Measurements from ENCODE around the gene XRCC6.
"Not testable (repeated sequence)": the region's sequence is repeated elsewhere in the genome, so short reads cannot be mapped to it uniquely, and the experiment has no call there.

Gene XRCC6

DNA sequence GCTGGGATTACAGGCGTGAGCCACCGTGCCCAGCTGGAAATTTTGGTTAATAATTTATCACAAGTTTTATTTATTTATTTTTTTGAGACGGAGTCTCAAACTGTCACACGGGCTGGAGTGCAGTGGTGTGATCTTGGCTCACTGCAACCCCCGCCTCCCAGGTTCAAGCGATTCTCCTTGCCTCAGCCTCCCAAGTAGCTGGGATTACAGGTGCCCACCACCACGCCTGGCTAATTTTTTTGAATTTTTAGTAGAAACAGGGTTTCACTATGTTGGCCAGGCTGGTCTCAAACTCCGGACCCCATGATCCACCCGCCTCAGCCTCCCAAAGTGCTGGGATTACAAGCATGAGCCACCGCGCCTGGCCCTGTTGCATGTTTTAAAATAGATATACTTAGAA is 65.8 kb downstream of the XRCC6 start:
- not testable (repeated sequence) for DNase-seq (ENCODE audit: low read depth in 2 of 2)

DNA sequence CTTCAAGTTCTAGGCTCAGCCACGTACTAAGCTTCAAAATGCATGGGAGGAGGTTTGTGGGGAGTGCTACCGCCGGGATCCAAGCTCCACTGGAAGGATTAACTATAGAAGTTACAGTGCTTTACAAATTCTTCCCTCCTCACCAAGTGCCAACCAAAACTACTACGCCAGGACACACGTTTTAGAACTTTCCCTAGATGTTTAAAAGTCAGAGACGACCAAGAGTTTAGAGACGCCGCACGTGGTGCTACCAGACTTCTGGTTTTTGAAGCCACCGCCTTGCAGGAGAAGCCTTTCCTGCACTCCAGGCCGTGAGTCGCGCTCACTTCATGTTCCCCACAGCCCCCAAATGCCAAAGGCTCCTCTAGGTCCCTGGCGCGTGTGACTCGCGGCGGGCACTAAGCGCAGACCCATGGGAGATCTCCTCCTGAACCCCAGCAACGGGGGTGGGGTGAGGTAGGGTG is 66.8 kb downstream of the XRCC6 start:
- no peak for DNase-seq (ENCODE audit: low read depth in 2 of 2)

DNA sequence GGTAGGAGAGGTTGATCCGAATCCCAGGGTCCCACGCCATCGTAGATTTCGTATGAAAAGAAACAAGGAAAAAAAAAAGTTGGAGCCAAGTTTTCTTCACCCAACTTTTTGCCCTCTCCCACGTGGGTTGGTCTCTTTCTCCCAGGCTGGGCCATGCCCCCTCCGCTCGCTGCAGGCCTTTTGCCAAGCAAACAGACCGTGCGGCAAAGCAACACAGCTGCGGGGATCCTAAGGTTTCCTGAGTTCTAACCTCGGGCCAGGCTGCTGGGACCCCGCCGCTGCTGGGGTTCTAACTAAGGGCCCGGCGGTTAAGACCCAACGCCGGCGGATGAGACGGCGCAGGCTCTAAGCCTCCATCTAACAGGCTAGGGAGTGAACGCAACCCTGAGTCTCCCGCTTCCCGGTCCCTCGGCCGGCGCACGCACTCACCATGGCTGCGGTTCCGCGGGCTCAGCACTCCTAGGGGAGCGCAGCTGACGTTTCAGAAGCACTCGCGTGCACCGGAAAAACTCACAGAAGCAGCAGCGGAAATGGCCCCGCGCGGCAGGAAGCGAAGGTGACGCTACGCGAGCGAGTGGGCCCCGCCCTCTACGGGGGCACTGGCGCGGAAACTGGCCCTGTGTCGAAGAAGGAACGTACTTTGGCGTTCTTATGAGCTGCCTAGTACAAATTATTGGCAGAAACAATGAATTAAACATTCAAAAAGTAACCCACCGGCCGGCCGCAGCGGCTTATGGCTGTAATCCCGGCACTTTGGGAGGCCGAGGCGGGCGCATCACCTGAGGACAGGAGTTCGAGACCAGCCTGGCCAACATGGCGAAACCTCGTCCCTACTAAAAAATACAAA is 67.5 kb downstream of the XRCC6 start, which contains the start of gene SNU13:
TSS of gene SNU13 (minus strand) at position 503 of the 847 bp plus-strand sequence. CDS start at position 432, 71 bp downstream.
- peak; percentile 90 for DNase-seq (ENCODE audit: low read depth in 2 of 2)

DNA sequence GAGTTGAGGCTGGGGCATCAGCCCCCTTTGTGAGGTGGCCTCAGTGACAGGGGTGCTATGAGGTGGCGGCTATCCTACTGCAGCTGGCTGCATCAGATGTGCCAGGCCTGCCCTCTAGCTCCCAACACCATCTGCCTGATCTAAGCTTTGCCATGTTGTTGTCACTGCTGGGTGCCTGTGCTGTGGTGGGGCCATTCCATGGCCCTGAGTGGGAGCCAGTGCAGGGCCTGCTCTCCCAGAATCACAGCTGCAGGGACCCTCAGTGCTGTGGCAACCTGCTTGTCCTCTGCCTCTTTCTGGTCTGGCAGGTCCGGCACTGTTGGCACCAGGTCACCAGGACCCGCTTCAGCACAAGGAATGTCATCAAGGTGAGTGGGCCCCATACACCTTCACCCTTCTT is 69.4 kb downstream of the XRCC6 start:
- no peak for DNase-seq (ENCODE audit: low read depth in 2 of 2)

DNA sequence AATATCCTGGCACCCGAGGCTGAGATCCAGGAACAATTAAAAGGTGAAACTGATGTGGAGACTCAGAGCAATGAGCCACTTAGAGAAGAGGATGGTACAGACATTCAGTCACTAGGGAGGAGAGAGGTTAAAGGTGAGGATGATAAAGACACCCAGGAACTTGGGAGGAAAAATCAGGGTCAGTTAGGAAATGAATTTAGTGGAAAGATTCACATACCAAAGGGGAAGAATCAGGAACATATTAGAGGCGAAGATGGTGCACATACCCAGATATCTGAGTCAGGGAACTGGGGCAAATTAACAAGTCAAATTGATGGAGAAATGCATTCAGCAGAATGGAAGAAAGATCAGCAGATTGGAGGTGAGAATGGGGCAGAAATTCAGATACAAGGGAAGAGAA is 74.1 kb downstream of the XRCC6 start:
- DNase-seq (ENCODE audit: low read depth in 2 of 2): no peak

DNA sequence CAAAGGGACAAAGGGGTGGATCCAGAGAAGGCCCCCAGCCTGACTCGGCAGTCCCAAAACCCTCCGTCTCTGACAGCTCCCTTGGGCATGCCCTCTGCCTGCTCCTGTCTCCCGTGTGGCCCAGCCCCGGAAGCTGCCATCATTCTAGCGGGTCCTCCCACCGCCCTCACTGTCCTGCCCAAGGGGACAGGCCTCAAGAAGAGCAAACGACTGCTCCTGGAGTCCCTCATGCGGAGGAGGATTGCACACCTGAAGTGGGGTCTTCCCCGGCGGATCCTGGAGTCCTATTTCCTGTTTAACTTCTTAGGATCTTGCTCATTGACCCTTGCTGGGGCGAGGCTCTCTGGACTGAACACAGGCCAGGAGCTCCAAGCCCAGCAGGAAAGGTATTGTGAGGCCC is 75.6 kb downstream of the XRCC6 start:
- DNase-seq (ENCODE audit: low read depth in 2 of 2): no peak

DNA sequence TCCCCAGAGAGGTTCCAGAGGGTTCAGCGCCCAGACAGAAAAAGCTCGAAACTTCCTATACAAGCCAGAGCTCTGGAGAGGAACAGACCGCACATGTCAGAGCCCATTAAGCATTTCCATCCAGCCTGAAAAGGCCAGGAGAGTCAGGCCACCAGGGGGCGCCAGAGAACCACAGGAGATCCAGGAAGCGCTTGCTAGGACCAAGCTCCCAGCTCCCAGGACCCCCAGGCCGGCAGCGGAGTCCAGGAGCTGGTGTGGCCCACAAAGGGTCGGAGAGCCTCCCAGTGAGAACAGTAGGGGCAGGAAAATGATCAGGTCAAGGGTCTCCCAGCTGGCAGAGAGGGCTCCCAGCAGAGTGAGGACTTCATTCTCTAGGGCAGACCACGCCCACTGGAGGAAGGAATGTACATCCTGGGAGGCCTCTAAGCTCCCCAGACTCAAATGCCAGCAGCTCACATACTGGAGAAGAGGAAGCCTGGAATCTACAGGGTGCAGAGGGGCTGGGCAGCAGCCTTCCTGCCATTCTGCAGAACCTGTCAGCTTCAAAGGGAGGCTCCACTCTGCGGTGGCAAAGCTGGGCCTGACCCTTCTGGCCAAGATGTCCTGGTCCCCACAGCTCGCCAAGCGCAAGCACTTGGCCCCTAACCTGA is 76.2 kb downstream of the XRCC6 start:
- DNase-seq (ENCODE audit: low read depth in 2 of 2): peak; percentile 83 to 97

DNA sequence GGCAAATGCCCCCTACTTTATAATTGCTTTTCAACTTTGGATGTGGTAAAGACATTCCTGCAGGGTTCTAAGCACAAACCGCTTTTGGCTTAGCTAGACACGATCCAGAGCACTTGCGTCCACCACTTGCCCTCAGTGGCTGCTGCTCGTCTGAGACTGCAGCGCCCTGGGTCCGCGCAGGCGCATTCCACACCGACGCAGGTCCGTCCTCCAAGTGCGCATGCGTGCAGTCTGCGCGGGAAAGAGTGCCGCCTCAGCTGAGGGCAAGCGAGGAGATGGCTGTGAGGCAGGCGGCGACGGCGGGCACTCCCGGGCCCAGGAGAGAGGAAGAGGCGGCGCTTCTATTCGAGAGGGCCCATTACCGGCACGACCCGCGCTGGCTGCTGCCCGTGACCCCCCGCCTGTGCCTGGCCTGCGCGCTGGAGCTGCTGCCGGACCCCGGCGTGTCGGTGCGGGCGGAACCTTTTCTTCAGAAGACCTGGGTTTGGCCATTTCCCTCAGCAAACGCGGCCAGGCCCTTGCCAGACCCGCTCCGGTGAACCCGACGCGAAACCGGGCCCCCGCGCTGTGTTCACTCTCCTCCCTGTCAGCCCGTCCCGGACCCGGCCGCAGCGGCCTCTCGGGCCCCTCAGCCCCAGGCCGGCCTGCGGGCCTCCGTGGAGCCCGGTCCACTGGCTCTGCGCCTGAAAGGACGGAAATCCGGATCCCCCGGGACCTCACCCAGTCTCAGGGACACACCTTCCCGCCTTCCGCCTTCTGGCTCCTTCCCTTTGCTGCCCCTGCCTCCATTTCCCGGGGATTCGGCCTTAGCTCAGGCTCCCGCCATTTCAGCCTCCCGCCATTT is 78.4 kb downstream of the XRCC6 start, which contains the start of gene MEI1:
TSS of gene MEI1 (plus strand) at position 240 of the 844 bp plus-strand sequence. CDS start at position 276, 36 bp downstream.
- DNase-seq (ENCODE audit: low read depth in 2 of 2): peak; percentile 88 to 91

DNA sequence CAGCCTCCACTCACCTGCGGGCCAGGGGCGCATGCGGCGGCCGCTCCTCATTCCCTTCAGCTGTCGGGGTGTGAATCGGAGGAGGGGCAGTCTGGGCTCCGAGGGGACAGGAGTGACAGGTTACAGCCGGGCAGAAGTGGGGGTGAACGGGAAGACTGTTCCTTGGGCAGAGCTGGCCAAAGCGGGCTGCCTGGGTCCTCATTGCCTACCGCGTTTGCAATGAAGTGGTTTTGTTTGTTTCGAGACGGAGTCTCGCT is 78.9 kb downstream of the XRCC6 start:
- no peak for DNase-seq (ENCODE audit: low read depth in 2 of 2)

DNA sequence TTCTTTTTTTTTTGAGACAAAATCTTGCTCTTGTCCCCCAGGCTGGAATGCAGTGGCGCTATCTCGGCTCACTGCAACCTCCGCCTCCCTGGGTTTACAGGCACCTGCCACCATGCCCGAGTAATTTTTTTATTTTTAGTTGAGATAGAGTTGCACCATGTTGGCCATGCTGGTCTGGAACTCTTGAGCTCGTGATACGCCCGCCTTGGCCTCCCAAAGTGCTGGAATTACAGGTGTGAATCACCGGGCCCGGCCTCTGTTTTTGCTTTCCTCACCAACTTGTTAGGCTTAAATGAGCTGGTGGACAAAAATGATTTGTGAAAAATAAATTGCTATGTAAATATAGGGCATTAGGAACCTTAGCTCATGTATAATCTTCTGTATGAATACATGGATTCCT is 81.7 kb downstream of the XRCC6 start:
- no peak for DNase-seq (ENCODE audit: low read depth in 2 of 2)

DNA sequence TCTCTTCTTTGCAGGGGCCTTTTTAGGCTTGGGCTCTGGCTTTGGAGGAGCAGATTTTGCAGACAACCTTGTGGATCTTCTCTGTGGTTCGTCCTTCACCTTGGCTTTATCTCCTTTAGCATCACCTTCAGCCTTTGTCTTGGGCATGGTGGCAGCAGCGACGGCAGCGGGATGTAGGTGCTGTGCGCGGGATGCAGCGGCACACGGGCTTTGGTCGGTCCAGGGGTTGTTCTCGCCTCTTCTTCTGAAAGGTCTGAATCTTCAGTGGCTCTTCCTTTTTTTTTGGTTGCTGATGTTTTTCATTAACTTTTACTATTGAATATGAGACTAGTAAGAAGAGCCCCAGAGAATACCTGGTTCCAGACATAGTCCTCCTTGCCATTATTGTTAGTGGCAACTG is 88.2 kb downstream of the XRCC6 start:
- DNase-seq (ENCODE audit: low read depth in 2 of 2): no peak

DNA sequence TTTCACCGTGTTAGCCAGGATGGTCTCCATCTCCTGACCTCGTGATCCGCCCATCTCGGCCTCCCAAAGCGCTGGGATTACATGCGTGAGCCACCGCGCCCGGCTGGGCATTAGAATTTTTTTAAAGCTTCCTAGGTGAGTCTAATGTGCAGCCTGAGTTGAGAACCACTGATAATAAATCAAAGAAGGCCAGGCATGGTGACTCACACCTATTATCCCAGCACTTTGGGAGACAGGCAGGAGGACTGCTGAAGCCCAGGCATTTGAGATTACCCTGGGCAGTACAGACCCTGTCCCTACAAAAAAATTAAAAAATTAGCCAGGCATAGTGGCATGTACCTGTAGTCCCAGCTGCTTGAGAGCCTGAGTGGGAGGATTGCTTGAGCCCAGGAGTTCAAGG is 91.9 kb downstream of the XRCC6 start:
- DNase-seq (ENCODE audit: low read depth in 2 of 2): no peak

Measured in stimulated activated CD4-positive, alpha-beta T cell treated with anti-CD3 and anti-CD28 coated beads, Interleukin-12 subunit alpha, Interleukin-12 subunit beta, amount 100 ng/mL, for 24 hours (primary cell).